ENCODE measurements around the gene TRIM29. TPM values are rescaled to one million over a fixed set of nuclear protein-coding genes. Genes with fewer than 3 reads are reported as not detected.

The TRIM29 gene
- total and polyA plus RNA-seq, 9 of the 15 experiments (the other 6 are each of a cell fraction or from before 2014, with no cell fraction given): 0.08 to 1.4 (median 0.42) TPM; not detected in 2

GRCh38 chr11:120063686-120064340, 74.1 kb downstream of the TRIM29 start:
- no TSS peak for BruUV-seq (replicated peaks)
- WGBS (ENCODE audit: insufficient coverage, low coverage, missing lambda C conversion rate): 0% methylated on average over 7 of the region's 7 CpGs
- ATAC-seq (no peak), FAIRE-seq (no peak), DNase-seq (ENCODE audit: extremely low read depth in 1 of 4, low spot score in 3 of 4) (no peak)
- Histone ChIP-seq H3K27ac (ENCODE audit: extremely low read depth, low read depth, low read length) (no peak overlapping the region), H3K9me3 (replicated peaks; ENCODE audit: control insufficient read depth, insufficient read depth, low read depth, low read length) (no peaks in the 10 kb centered on the region), H3K27me3 (ENCODE audit: control insufficient read depth in 2 of 2, insufficient read depth in 2 of 2, low read length in 2 of 2) (peaks cover 21 to 65% of the 10 kb centered on the region in 2 experiments; a peak in 3 of 5 replicates), H3K4me2 (ENCODE audit: insufficient read depth, low read length) (no peak overlapping the region), H3K4me3 (no peak overlapping the region), H4K20me1 (replicated peaks; ENCODE audit: control insufficient read depth, insufficient read depth, low read length) (no peaks in the 10 kb centered on the region), H3K9me1 (ENCODE audit: control insufficient read depth, insufficient read depth, low read length) (no peaks in the 10 kb centered on the region), H2AFZ (ENCODE audit: low read depth, low read length) (no peak overlapping the region), H3K4me1 (replicated peaks in 1 of 2; ENCODE audit: control insufficient read depth in 2 of 2, insufficient read depth in 2 of 2, low read length in 2 of 2) (no peaks in the 10 kb centered on the region), H3K79me2 (ENCODE audit: control insufficient read depth, insufficient read depth, low read length) (no peaks in the 10 kb centered on the region), H3K9ac (ENCODE audit: insufficient read depth in 1 of 2, low read depth in 2 of 2, low read length in 2 of 2) (no peak overlapping the region), H3K36me3 (ENCODE audit: control insufficient read depth, insufficient read depth, low read length) (no peaks in the 10 kb centered on the region)
- in situ Hi-C loops (cut with MboI) (no loop called here), intact Hi-C loops (cut with micrococcal nuclease) (no loop called here)
- POLR2A ChIA-PET: no interaction called here
- CTCF ChIA-PET (ENCODE audit: low intra/inter-chr PET ratio): no interaction called here
- no peak for TF ChIP-seq NKRF (IDR thresholded peaks at IDR 0.05; ENCODE audit: borderline replicate concordance)
- no peak for TF ChIP-seq MED1 (CRISPR knock-in tag; IDR thresholded peaks at IDR 0.05; ENCODE audit: borderline replicate concordance)
- no peak for TF ChIP-seq AFF1 (IDR thresholded peaks at IDR 0.05; ENCODE audit: low read depth in 1 of 2, partially characterized antibody in 2 of 2)
